Activated CD4-positive, alpha-beta T cell treated with anti-CD3 and anti-CD28 coated beads, Interleukin-2, amount 50 U/mL, for 4 hours (primary cell): ENCODE measurements around the gene WDR33.
"Not testable (repeated sequence)": the region's sequence is repeated elsewhere in the genome, so short reads cannot be mapped to it uniquely, and the experiment has no call there.

Source experiments
- DNase-seq, 2 experiments: peaks; one replicate each; pipeline ENCODE4 v3.0.0-alpha.2; 2020

WDR33 gene

GRCh38 chr2:127807678-127808353, 3.2 kb downstream of the WDR33 start:
- no peak for DNase-seq

GRCh38 chr2:127806860-127807259, 4.1 kb downstream of the WDR33 start:
- not testable (repeated sequence) for DNase-seq

GRCh38 chr2:127805491-127805890, 5.5 kb downstream of the WDR33 start:
- no peak for DNase-seq

- DNase-seq: no peak
Observed at GRCh38 chr2:127799926-127800325, 11.0 kb downstream of the WDR33 start.

- DNase-seq: no peak
Observed at GRCh38 chr2:127796389-127796788, 14.6 kb downstream of the WDR33 start.

- DNase-seq: not testable (repeated sequence)
Observed at GRCh38 chr2:127794901-127795300, 16.1 kb downstream of the WDR33 start.

- no peak for DNase-seq
Observed at GRCh38 chr2:127792805-127793204, 18.2 kb downstream of the WDR33 start.

GRCh38 chr2:127790694-127791529, 20.1 kb downstream of the WDR33 start:
- no peak for DNase-seq

GRCh38 chr2:127786048-127786809, 24.7 kb downstream of the WDR33 start:
- DNase-seq: no peak

GRCh38 chr2:127784965-127785518, 25.9 kb downstream of the WDR33 start:
- no peak for DNase-seq

GRCh38 chr2:127783101-127783500, 27.9 kb downstream of the WDR33 start:
- DNase-seq: no peak

- no peak for DNase-seq
Observed at GRCh38 chr2:127778850-127779249, 32.1 kb downstream of the WDR33 start.

- no peak for DNase-seq
Observed at GRCh38 chr2:127778447-127778846, 32.5 kb downstream of the WDR33 start.

GRCh38 chr2:127776122-127776780, 34.7 kb downstream of the WDR33 start:
- no peak for DNase-seq

GRCh38 chr2:127771756-127772155, 39.2 kb downstream of the WDR33 start:
- no peak for DNase-seq

GRCh38 chr2:127770973-127771735, 39.8 kb downstream of the WDR33 start:
- no peak for DNase-seq

GRCh38 chr2:127770534-127770933, 40.4 kb downstream of the WDR33 start:
- DNase-seq: not testable (repeated sequence)

- DNase-seq: no peak
Observed at GRCh38 chr2:127769587-127769986, 41.4 kb downstream of the WDR33 start.

GRCh38 chr2:127768775-127769479, 42.0 kb downstream of the WDR33 start:
- DNase-seq: no peak

- DNase-seq: no peak
Observed at GRCh38 chr2:127763776-127764175, 47.2 kb downstream of the WDR33 start.

GRCh38 chr2:127762846-127763245, 48.1 kb downstream of the WDR33 start:
- no peak for DNase-seq
